ENCODE results near the gene TNFRSF19. TPM values are rescaled to one million over a fixed set of nuclear protein-coding genes. Genes with fewer than 3 reads are reported as not detected.

The TNFRSF19 gene
- total RNA-seq, 1 donor from 2014 or later, result 31.3 TPM

DNA sequence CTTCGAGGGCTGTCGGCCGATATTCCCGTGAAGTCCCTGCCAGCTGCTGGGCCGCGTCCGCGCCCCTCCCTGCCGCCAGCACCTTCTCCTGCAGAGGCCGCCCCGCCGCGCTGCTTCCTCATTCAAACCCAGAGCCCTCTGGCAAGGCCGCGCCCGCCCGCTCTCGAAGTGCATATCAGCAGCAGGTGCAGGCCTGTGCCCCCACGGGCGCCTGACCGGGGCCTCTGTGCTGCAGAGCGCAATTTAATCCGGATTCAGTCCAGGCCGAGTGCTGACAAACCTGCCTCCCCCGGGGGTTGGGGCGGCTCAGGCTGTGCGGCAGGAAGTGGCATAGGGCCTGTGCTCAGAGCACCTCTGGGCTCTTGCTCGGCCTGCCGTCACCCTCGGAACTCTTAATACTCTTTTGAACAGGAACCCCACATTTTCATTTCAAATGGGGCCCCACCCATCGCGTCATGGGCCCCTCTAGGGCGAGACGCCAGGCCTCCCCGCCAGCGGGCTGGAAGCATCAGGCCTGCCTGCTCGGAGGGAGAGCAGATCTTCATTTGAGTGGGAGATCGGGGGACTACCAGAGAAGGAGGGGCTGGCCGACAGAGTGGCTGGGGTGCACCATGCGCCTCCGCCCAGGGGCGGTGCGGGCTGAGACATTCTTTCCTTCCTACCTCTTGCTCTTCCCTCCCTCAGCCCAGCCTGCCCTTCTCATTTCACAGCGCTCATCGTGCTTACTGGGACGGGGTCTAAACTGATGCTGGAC is 125.7 kb downstream of the TNFRSF19 start:
- TF ChIP-seq, protein P1, sequence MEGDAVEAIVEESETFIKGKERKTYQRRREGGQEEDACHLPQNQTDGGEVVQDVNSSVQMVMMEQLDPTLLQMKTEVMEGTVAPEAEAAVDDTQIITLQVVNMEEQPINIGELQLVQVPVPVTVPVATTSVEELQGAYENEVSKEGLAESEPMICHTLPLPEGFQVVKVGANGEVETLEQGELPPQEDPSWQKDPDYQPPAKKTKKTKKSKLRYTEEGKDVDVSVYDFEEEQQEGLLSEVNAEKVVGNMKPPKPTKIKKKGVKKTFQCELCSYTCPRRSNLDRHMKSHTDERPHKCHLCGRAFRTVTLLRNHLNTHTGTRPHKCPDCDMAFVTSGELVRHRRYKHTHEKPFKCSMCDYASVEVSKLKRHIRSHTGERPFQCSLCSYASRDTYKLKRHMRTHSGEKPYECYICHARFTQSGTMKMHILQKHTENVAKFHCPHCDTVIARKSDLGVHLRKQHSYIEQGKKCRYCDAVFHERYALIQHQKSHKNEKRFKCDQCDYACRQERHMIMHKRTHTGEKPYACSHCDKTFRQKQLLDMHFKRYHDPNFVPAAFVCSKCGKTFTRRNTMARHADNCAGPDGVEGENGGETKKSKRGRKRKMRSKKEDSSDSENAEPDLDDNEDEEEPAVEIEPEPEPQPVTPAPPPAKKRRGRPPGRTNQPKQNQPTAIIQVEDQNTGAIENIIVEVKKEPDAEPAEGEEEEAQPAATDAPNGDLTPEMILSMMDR (IDR thresholded peaks at IDR 0.05; ENCODE audit: insufficient read depth, low read length, poor library complexity, severe bottlenecking), result no peak
- no peaks in the 10 kb centered on the region for H3K27me3 ChIP-seq (ENCODE audit: control insufficient read depth, insufficient read depth, low read length)
- H3K36me3 ChIP-seq (ENCODE audit: control insufficient read depth, insufficient read depth, low read length), result no peaks in the 10 kb centered on the region
- DNase-seq (ENCODE audit: low read depth), result no peak
- no peak overlapping the region for H3K4me3 ChIP-seq (ENCODE audit: low read depth, low read length)

DNA sequence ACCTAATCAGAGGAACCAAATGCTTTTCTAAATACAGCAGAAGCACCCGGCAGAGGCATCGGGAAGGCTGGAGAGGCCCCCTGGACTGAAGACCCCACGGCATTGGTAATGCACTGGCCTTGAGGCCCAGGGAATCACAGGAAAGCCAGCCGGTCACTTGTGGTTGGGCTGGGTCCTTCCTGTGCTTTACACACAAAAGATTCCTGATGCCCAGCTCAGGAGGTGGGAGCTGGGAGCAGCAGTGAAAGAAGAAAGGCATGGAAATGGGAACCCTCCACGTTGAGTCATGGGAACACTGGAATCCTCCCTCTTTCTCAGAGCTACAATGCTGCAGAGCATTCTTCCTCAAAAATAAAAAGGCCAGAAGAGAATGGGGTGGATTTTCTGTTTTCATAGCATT is 126.4 kb downstream of the TNFRSF19 start:
- TF ChIP-seq, protein P1 (IDR thresholded peaks at IDR 0.05; ENCODE audit: insufficient read depth, low read length, poor library complexity, severe bottlenecking), result no peak
- no peak overlapping the region for H3K4me3 ChIP-seq (ENCODE audit: low read depth, low read length)

DNA sequence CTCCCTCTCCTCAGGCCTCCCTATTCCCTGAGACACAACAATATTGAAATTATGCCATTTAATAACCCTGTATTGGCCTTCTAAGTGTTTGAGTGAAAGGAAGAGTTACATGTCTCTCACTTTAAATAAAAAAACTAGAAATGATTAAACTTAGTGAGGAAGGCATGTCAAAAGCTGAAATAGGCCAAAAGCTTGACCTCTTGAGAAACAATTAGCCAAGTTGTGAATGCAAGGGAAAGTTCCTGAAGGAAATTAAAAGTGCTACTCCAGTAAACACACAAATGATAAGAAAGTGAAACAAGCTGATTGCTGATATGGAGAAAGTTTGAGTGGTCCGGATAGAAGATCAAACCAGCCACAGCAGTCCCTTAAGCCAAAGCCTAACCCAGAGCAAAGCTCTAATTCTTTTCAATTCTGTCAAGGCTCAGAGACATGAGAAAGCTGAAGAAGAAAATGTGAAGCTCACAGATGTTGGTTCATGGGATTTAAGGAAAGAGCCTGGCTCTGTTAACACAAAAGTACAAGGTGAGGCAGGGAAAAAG is 127.6 kb downstream of the TNFRSF19 start:
- Histone ChIP-seq H3K27me3 (ENCODE audit: control insufficient read depth, insufficient read depth, low read length) (no peaks in the 10 kb centered on the region), H3K4me3 (ENCODE audit: low read depth, low read length) (no peak overlapping the region), H3K36me3 (ENCODE audit: control insufficient read depth, insufficient read depth, low read length) (no peaks in the 10 kb centered on the region)
- TF ChIP-seq, protein P1 (IDR thresholded peaks at IDR 0.05; ENCODE audit: insufficient read depth, low read length, poor library complexity, severe bottlenecking), result no peak
- no peak for DNase-seq (ENCODE audit: low read depth)

More for the DNA sequence above, 126.4 kb downstream of the TNFRSF19 start:
- no peak for DNase-seq (ENCODE audit: low read depth)
- no peaks in the 10 kb centered on the region for H3K36me3 ChIP-seq (ENCODE audit: control insufficient read depth, insufficient read depth, low read length)
- no peaks in the 10 kb centered on the region for H3K27me3 ChIP-seq (ENCODE audit: control insufficient read depth, insufficient read depth, low read length)

DNA sequence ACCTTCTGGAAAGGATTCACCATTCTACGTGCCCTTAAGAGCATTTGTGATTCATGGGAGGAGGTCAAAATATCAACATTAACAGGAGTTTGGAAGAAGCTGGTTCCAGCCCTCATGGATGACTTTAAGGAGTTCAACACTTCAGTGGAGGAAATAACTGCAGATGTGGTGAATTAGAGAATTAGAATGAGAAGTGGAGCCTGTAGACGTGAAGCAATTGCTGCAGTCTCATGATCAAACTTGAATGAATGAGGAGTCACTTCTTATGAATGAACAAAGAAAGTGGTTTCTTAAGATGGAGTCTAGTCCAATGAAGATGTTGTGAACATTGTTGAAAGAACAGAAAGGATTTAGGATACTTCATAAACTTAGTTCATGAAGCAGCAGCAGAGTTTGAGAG is 129.1 kb downstream of the TNFRSF19 start:
- no peaks in the 10 kb centered on the region for H3K36me3 ChIP-seq (ENCODE audit: control insufficient read depth, insufficient read depth, low read length)
- H3K27me3 ChIP-seq (ENCODE audit: control insufficient read depth, insufficient read depth, low read length), result no peaks in the 10 kb centered on the region
- TF ChIP-seq, protein P1 (IDR thresholded peaks at IDR 0.05; ENCODE audit: insufficient read depth, low read length, poor library complexity, severe bottlenecking), result no peak
- no peak overlapping the region for H3K4me3 ChIP-seq (ENCODE audit: low read depth, low read length)
- DNase-seq (ENCODE audit: low read depth), result no peak

DNA sequence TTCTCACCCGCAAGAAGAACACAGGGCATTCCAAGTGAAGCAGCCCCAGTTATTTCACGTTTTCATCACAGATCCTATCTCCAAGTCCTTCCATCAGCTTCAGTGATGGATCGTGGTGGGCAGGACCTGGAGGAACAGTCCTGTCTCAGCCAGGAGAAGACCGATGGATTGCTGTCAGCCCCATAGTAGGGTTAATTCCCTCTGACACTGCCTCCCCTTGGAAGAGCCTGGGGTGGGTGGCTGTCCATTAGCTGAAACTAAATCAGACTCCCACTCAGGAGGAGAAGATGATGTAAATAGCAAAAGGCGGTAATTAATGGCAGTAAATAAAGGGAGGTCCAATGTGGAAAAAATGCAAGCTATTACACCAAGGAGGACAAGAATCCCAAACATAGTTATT is 131.0 kb downstream of the TNFRSF19 start:
- Histone ChIP-seq H3K36me3 (ENCODE audit: control insufficient read depth, insufficient read depth, low read length) (no peaks in the 10 kb centered on the region), H3K4me3 (ENCODE audit: low read depth, low read length) (no peak overlapping the region), H3K27me3 (ENCODE audit: control insufficient read depth, insufficient read depth, low read length) (no peaks in the 10 kb centered on the region)
- TF ChIP-seq, protein P1 (IDR thresholded peaks at IDR 0.05; ENCODE audit: insufficient read depth, low read length, poor library complexity, severe bottlenecking), result no peak
- DNase-seq (ENCODE audit: low read depth), result no peak

Measured in kidney epithelial cell (primary cell).